Endothelial cell of umbilical vein (primary cell): ENCODE data around the gene RAB11B.

Experiments
- TF ChIP-seq, protein P1 (sequence below), 2 donors: IDR thresholded peaks; 1 replicate in 1 of 2; 2 replicates in 1 of 2; pipeline ENCODE4 v1.5.1; 2011; ENCODE audit warnings: low read length in 2 of 2, mild to moderate bottlenecking in 2 of 2, moderate library complexity in 2 of 2, control low read depth in 1 of 2, inconsistent platforms in 1 of 2, low read depth in 1 of 2; ENCODE audit not compliant: insufficient read depth in 1 of 2; ENCODE audit errors: extremely low read depth in 1 of 2
- TF ChIP-seq, protein P2 (sequence below): IDR thresholded peaks from 2 replicates; pipeline ENCODE4 v1.6.1; 2011; ENCODE audit not compliant: insufficient read depth, insufficient read length

DNA sequence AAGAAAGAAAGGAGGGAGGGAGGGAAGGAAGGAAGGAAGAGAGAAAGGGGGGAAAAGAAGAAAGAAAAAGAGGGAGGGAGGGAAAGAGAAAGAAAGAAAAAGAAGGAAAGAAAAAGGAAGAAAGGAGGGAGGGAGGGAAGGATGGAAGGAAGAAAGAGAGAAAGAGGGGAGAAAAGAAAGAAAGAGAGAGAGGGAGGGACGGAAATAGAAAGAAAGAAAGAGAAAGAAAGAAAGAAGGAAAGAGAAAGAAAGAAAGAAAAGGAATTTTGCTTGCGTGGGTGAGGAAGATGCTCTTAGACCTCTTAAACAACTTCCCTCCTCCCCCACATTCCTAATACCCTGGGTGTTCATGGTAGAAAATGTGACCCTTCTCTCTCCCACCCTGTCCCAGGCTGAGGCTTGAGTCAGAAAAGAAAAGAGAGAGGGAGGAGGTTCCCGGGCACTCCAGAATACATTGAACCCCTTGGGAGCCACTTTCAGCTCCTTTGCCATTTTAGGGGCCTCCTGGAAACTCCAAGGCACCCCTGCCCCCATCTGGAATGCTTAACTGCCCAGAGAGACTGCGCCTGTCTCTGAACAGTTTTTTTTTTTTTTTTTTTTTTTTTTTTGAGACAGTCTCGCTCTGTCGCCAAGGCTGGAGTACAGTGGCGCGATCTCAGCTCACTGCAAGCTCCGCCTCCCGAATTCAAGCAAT is 37.9 kb upstream of the RAB11B start:
- TF ChIP-seq, protein P1, sequence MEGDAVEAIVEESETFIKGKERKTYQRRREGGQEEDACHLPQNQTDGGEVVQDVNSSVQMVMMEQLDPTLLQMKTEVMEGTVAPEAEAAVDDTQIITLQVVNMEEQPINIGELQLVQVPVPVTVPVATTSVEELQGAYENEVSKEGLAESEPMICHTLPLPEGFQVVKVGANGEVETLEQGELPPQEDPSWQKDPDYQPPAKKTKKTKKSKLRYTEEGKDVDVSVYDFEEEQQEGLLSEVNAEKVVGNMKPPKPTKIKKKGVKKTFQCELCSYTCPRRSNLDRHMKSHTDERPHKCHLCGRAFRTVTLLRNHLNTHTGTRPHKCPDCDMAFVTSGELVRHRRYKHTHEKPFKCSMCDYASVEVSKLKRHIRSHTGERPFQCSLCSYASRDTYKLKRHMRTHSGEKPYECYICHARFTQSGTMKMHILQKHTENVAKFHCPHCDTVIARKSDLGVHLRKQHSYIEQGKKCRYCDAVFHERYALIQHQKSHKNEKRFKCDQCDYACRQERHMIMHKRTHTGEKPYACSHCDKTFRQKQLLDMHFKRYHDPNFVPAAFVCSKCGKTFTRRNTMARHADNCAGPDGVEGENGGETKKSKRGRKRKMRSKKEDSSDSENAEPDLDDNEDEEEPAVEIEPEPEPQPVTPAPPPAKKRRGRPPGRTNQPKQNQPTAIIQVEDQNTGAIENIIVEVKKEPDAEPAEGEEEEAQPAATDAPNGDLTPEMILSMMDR (IDR thresholded peaks at IDR 0.05; ENCODE audit: extremely low read depth in 1 of 2, insufficient read depth in 1 of 2, low read depth in 1 of 2, low read length in 2 of 2) = no peak
- TF ChIP-seq, protein P2, sequence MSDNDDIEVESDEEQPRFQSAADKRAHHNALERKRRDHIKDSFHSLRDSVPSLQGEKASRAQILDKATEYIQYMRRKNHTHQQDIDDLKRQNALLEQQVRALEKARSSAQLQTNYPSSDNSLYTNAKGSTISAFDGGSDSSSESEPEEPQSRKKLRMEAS = no peak
